AG09319 (cell line): ENCODE data around the gene RRH.
"Not testable (repeated sequence)": the region's sequence is repeated elsewhere in the genome, so short reads cannot be mapped to it uniquely, and the experiment has no call there.

Source experiments
- DNase-seq: peaks from one replicate; pipeline ENCODE4 v3.0.0-alpha.2; 2010; ENCODE audit warnings: low read depth; ENCODE audit errors: extremely low read depth
- TF ChIP-seq, protein P1 (sequence below): IDR thresholded peaks from 2 replicates; pipeline ENCODE4 v1.5.1; 2011; ENCODE audit warnings: low read depth, mild to moderate bottlenecking, inconsistent platforms, low read length, moderate library complexity

RRH gene, protein sequence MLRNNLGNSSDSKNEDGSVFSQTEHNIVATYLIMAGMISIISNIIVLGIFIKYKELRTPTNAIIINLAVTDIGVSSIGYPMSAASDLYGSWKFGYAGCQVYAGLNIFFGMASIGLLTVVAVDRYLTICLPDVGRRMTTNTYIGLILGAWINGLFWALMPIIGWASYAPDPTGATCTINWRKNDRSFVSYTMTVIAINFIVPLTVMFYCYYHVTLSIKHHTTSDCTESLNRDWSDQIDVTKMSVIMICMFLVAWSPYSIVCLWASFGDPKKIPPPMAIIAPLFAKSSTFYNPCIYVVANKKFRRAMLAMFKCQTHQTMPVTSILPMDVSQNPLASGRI

DNA sequence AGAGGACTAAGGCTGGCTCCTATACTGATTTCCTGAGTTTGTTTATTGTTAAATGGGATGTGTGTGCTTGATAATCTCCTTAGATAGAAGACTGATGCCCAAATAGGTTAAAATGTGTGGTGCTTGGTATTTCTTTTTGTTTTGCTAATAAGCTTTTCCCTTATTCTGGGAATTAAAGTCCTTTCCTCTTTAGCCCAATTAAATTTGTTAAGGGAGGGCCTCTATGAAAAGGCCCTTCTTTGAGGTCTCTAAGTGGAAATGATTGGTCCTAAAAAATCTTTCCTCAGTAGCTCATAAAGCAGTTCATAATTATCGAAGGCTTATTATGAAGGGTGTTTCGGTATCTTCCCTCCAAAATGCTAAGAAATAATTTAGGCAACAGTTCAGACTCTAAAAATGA is at the start of gene RRH:
Gene RRH (plus strand): TSS at position 301 of the 400 bp plus-strand sequence. CDS start 56 bp downstream, at position 357.
- TF ChIP-seq, protein P1, sequence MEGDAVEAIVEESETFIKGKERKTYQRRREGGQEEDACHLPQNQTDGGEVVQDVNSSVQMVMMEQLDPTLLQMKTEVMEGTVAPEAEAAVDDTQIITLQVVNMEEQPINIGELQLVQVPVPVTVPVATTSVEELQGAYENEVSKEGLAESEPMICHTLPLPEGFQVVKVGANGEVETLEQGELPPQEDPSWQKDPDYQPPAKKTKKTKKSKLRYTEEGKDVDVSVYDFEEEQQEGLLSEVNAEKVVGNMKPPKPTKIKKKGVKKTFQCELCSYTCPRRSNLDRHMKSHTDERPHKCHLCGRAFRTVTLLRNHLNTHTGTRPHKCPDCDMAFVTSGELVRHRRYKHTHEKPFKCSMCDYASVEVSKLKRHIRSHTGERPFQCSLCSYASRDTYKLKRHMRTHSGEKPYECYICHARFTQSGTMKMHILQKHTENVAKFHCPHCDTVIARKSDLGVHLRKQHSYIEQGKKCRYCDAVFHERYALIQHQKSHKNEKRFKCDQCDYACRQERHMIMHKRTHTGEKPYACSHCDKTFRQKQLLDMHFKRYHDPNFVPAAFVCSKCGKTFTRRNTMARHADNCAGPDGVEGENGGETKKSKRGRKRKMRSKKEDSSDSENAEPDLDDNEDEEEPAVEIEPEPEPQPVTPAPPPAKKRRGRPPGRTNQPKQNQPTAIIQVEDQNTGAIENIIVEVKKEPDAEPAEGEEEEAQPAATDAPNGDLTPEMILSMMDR, result no peak
- DNase-seq, result no peak

DNA sequence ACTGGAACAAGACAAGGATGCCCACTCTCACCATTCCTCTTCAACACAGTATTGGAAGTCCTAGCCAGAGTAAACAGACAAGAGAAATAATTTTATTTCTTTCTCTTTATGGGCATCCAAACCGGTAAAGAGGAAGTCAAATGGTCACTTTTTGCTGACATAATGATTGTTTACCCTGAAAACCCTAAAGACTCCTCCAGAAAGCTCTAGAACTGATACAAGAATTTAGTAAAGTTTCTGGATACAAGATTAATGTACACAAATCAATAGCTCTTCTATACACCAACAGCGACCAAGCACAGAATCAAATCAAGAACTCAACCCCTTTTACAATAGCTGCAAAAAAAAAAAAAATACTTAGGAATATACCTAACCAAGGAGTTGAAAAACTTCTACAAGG is 45.7 kb upstream of the RRH start:
- DNase-seq, result not testable (repeated sequence)

DNA sequence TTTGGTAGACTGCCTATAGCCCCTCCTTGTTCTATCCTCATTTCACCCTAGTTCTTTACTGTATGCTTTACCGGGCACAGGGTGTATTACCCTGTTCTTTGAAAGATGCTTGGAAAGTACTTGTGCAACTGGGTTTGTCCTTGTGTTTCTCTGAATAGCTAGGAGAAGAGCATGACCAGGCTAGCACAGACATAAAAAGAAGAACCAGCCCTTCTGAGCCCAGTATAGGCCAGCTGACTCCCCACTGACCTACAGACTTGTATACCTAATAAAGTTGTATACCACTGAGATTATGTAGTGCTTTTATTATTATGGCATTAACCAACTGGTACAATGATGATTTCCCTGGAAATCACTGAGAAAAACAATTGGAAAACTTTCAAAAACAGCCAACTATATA is 40.9 kb upstream of the RRH start:
- TF ChIP-seq, protein P1, result no peak
- no peak for DNase-seq

DNA sequence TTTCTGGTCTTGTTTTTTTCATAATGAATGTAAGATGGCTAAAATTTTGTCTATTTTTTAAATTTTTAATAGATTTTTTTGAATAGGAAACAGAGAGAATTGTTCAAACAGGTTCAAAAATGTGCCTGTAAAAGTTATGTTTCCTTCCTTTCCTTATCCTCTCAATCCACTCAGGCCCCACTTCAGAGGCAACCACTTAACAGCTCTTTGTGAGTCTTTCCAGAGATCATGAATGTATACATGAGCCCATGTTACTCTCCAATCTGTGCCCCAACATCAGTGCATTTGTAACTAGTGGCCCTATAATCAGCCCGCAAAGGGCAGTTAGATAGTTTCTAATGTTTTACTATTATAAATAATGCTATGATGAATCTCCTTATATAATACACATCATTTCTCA is 40.0 kb upstream of the RRH start:
- DNase-seq, result no peak
- TF ChIP-seq, protein P1, result no peak

DNA sequence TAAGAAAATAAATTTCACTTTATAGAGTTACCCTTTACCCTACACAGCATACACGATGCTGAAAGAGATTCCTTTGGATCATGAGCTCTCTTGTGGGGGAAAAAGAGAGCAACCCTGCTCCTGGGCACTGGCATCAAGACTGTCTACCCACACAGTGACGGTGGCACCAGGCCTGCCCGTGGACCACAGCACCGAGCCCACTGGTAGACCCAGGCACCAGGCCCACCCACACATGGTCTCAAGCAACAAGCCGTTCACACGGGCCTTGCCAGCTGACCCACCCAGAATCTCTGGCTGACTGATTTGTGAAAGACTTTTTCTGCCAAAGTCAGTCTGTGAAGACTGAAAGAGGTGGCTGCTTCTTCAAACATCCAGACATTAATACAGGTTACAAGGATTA is 32.7 kb upstream of the RRH start:
- TF ChIP-seq, protein P1, result no peak
- no peak for DNase-seq

DNA sequence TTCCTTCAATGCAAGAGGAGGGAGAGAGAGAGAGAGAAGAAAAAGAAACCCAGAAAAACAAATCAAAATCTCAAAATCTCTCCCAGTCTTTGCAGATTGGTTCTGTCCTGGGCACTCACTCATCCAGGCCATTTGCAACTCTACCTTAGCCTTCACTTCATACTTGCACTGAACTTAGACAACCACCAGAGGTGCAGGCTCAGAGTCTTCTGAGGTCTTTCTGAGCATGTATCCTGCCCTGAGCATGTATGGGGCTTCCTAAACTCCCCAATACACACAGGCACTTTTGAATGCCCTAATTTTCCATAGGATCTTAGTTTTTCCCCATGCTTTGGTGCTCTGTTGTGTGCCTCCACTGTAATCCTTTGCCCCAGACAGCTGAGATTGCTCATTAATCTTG is 28.9 kb upstream of the RRH start:
- TF ChIP-seq, protein P1, result no peak
- DNase-seq, result no peak

DNA sequence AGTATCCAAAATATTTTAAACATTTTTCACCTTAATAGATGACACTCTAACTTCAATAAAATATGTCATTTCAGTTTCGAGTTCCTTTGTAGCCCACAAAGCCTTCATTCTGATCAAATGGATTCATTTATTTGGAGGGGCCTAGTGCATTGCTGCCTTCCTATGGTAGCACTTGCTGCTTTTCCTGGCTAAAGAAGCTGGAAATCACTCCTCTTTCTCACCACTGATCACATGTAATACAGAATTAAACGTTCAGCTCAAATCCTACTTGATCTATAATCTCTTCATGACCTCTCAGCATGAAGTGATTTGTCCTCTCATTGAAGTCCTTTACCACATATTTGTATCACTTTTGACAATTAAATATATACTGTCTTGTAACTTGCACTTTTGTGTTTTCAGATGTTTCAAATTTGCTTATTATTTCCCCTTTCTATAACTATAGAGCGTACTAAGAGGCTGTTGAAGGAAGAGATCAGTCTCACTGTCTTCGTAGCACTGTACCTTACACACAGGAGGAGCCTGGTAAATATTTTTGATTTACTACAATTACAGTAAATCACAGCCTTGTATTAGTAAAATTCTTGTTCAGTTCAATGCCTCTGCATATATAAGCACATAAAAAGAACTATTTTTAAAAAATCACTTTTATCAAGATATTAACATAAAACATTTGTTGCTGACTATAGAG is 26.5 kb upstream of the RRH start:
- no peak for DNase-seq
- TF ChIP-seq, protein P1, result no peak

DNA sequence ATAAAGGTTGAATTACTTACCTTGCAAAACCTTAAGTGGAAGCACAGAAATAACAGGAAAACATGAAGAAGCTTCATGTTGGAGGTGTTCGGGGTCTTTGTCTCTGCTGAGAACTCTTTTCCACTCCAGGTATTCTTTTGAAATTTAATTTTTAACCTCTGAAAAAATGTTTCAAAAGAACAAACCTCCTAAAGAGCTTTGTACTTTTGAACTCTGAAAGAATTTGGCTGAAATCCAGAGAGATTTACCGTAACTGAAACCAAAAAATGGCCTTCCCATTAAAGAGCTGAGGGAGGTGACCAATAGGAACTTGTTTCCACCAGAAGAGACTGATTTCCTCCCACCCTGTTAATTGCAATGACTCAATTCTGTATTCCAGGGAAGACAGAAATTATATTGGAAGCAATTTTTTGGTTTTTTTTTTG is 25.9 kb upstream of the RRH start, which contains the start of gene CFI:
Gene CFI (minus strand): TSS at position 105 of the 425 bp plus-strand sequence. CDS start 28 bp downstream, at position 77.
- TF ChIP-seq, protein P1, result no peak

More for the DNA sequence above, 25.9 kb upstream of the RRH start, which contains the start of gene CFI:
- DNase-seq, result peak; percentile 50
